H9 (cell line): ENCODE data around the gene NFATC1. TPM values are rescaled to one million over a fixed set of nuclear protein-coding genes. Genes with fewer than 3 reads are reported as not detected.
A peak's percentile ranks its signal among the peaks of the same experiment; 100 is the strongest.

ENCODE experiments used
- DNase-seq: peaks from one replicate; pipeline ENCODE4 v3.0.0-alpha.2; 2017
- H2AFZ ChIP-seq: one replicate; pipeline ENCODE4 v1.6.1; 2013; ENCODE audit warnings: mild to moderate bottlenecking, low read length, control low read depth, moderate library complexity
- H2AK5ac ChIP-seq: 2 replicates; pipeline ENCODE4 v1.6.1; 2013; ENCODE audit warnings: low read length, control low read depth, mixed read lengths; ENCODE audit not compliant: insufficient read length
- H2BK120ac ChIP-seq: one replicate; pipeline ENCODE4 v1.6.1; 2013; ENCODE audit warnings: low read depth, mild to moderate bottlenecking, low read length, control low read depth, inconsistent platforms; ENCODE audit not compliant: poor library complexity, severe bottlenecking
- H2BK12ac ChIP-seq: 2 replicates; pipeline ENCODE4 v1.6.1; 2013; ENCODE audit warnings: low read length, control low read depth, mixed read lengths, low read depth; ENCODE audit not compliant: insufficient read length
- H2BK15ac ChIP-seq: 2 replicates; pipeline ENCODE4 v1.6.1; 2013; ENCODE audit warnings: low read depth, low read length, control low read depth
- H2BK20ac ChIP-seq: one replicate; pipeline ENCODE4 v1.6.1; 2013; ENCODE audit warnings: low read depth, mild to moderate bottlenecking, low read length, control low read depth, inconsistent platforms; ENCODE audit not compliant: poor library complexity, severe bottlenecking
- H2BK5ac ChIP-seq: 2 replicates; pipeline ENCODE4 v1.6.1; 2013; ENCODE audit warnings: low read length, control low read depth, mixed read lengths; ENCODE audit not compliant: insufficient read length
- H3K14ac ChIP-seq: 2 replicates; pipeline ENCODE4 v1.6.1; 2013; ENCODE audit warnings: low read length, control low read depth; ENCODE audit not compliant: insufficient read depth
- H3K18ac ChIP-seq: 2 replicates; pipeline ENCODE4 v1.6.1; 2013; ENCODE audit warnings: low read depth, mild to moderate bottlenecking, mixed read lengths, low read length, control low read depth; ENCODE audit not compliant: insufficient read length
- H3K23ac ChIP-seq: 2 replicates; pipeline ENCODE4 v1.6.1; 2013; ENCODE audit warnings: low read length, control low read depth, mixed read lengths, low read depth; ENCODE audit not compliant: insufficient read length
- H3K23me2 ChIP-seq: 2 replicates; pipeline ENCODE4 v1.6.1; 2013; ENCODE audit warnings: low read depth, mild to moderate bottlenecking, mixed read lengths, low read length, control low read depth; ENCODE audit not compliant: insufficient read length, poor library complexity, severe bottlenecking
- H3K27ac ChIP-seq: 2 replicates; pipeline ENCODE4 v1.5.1; 2013; ENCODE audit warnings: low read length, control low read depth, mixed read lengths, low read depth; ENCODE audit not compliant: insufficient read length
- H3K27me3 ChIP-seq: 2 replicates; pipeline ENCODE4 v1.6.1; 2013; ENCODE audit warnings: low read length, control low read depth, inconsistent platforms; ENCODE audit not compliant: insufficient read depth
- H3K4ac ChIP-seq: 2 replicates; pipeline ENCODE4 v1.6.1; 2013; ENCODE audit warnings: low read depth, mild to moderate bottlenecking, control low read depth, inconsistent platforms, low read length, moderate library complexity
- H3K4me1 ChIP-seq: 2 replicates; pipeline ENCODE4 v1.6.1; 2013; ENCODE audit warnings: low read length, control low read depth, inconsistent platforms; ENCODE audit not compliant: insufficient read depth
- H3K4me2 ChIP-seq: 2 replicates; pipeline ENCODE4 v1.6.1; 2013; ENCODE audit warnings: low read length, control low read depth, mixed read lengths; ENCODE audit not compliant: insufficient read length, insufficient read depth
- H3K56ac ChIP-seq: 2 replicates; pipeline ENCODE4 v1.6.1; 2013; ENCODE audit warnings: low read depth, mild to moderate bottlenecking, mixed read lengths, low read length, control low read depth; ENCODE audit not compliant: insufficient read length
- H3K79me1 ChIP-seq: 2 replicates; pipeline ENCODE4 v1.6.1; 2013; ENCODE audit warnings: low read depth, mild to moderate bottlenecking, moderate library complexity, low read length, control low read depth, inconsistent platforms; ENCODE audit not compliant: insufficient read depth, poor library complexity, severe bottlenecking
- H3K79me2 ChIP-seq: 2 replicates; pipeline ENCODE4 v1.6.1; 2013; ENCODE audit warnings: low read length, control low read depth, inconsistent platforms; ENCODE audit not compliant: insufficient read depth
- H3K9ac ChIP-seq: 2 replicates; pipeline ENCODE4 v1.6.1; 2013; ENCODE audit warnings: low read length, control low read depth, mixed read lengths; ENCODE audit not compliant: insufficient read length; ENCODE audit errors: extremely low read depth
- H3K9me3 ChIP-seq: one replicate; pipeline ENCODE4 v1.6.1; 2013; ENCODE audit warnings: low read depth, low read length, inconsistent platforms; ENCODE audit not compliant: control insufficient read depth
- H3T11ph ChIP-seq: one replicate; pipeline ENCODE4 v1.6.1; 2013; ENCODE audit warnings: mild to moderate bottlenecking, low read length, control low read depth, inconsistent platforms
- H4K20me1 ChIP-seq: one replicate; pipeline ENCODE4 v1.6.1; 2013; ENCODE audit not compliant: control insufficient read depth, insufficient read length, insufficient read depth
- H4K5ac ChIP-seq: 2 replicates; pipeline ENCODE4 v1.6.1; 2013; ENCODE audit warnings: low read depth, mild to moderate bottlenecking, mixed read lengths, low read length, control low read depth; ENCODE audit not compliant: insufficient read length
- H4K8ac ChIP-seq: replicated peaks from 2 replicates; pipeline ENCODE4 v1.6.1; 2013; ENCODE audit warnings: low read length, control low read depth, mixed read lengths, low read depth; ENCODE audit not compliant: insufficient read length
- H4K91ac ChIP-seq: 2 replicates; pipeline ENCODE4 v1.6.1; 2013; ENCODE audit warnings: low read depth, mild to moderate bottlenecking, moderate library complexity, mixed read lengths, low read length, control low read depth; ENCODE audit not compliant: insufficient read length
- H3K27ac Mint-ChIP-seq, 3 experiments: 2 replicates in 2 of 3; 3 replicates in 1 of 3; pipeline ENCODE4 v1.8.0; 2020 to 2021; ENCODE audit warnings: mixed read lengths in 3 of 3, mild to moderate bottlenecking in 1 of 3, moderate library complexity in 1 of 3
- H3K27me3 Mint-ChIP-seq: 2 replicates; pipeline ENCODE4 v1.8.0; 2021; ENCODE audit warnings: low read depth, mild to moderate bottlenecking, moderate library complexity, mixed read lengths
- H3K36me3 Mint-ChIP-seq, 3 experiments: 2 replicates in 2 of 3; 3 replicates in 1 of 3; pipeline ENCODE4 v1.8.0; 2020 to 2021; ENCODE audit warnings: low read depth in 3 of 3, mixed read lengths in 3 of 3; ENCODE audit not compliant: insufficient read depth in 1 of 3
- H3K4me1 Mint-ChIP-seq, 2 experiments: 2 replicates each; pipeline ENCODE4 v1.8.0; 2020; ENCODE audit warnings: mixed read lengths in 2 of 2
- H3K4me3 Mint-ChIP-seq, 2 experiments: 2 replicates in 1 of 2; 3 replicates in 1 of 2; pipeline ENCODE4 v1.8.0; 2020 to 2021; ENCODE audit warnings: mild to moderate bottlenecking in 2 of 2, mixed read lengths in 2 of 2, moderate library complexity in 1 of 2
- H3K9me3 Mint-ChIP-seq, 2 experiments: 2 replicates in 1 of 2; 3 replicates in 1 of 2; pipeline ENCODE4 v1.8.0; 2020; ENCODE audit warnings: mild to moderate bottlenecking in 2 of 2, mixed read lengths in 2 of 2, moderate library complexity in 1 of 2
- WGBS: extraction: QIAGEN DNeasy Blood & Tissue Kit; methylation state at CpG from one replicate; pipeline ENCODE4 v1.1.7; 2013; ENCODE audit warnings: missing lambda C conversion rate, low lambda C conversion rate, mixed read lengths; ENCODE audit not compliant: insufficient read length; ENCODE audit errors: extremely low coverage; 5-methylcytosine and 5-hydroxymethylcytosine counted together
- total RNA-seq: library from RNA; stranded (reverse); gene quantifications from 2 replicates; pipeline ENCODE4 v1.2.1, GENCODE V29; 2021
- TF ChIP-seq, protein P1 (sequence below): fragments of 200-600 bp; sonication (generic); conservative IDR thresholded peaks from 3 replicates; pipeline ENCODE4 v1.8.0; 2021; ENCODE audit warnings: antibody characterized with exemption, mild to moderate bottlenecking

Gene NFATC1
- total RNA-seq, 1 experiment from 2014 or later, result 5.5 TPM

DNA sequence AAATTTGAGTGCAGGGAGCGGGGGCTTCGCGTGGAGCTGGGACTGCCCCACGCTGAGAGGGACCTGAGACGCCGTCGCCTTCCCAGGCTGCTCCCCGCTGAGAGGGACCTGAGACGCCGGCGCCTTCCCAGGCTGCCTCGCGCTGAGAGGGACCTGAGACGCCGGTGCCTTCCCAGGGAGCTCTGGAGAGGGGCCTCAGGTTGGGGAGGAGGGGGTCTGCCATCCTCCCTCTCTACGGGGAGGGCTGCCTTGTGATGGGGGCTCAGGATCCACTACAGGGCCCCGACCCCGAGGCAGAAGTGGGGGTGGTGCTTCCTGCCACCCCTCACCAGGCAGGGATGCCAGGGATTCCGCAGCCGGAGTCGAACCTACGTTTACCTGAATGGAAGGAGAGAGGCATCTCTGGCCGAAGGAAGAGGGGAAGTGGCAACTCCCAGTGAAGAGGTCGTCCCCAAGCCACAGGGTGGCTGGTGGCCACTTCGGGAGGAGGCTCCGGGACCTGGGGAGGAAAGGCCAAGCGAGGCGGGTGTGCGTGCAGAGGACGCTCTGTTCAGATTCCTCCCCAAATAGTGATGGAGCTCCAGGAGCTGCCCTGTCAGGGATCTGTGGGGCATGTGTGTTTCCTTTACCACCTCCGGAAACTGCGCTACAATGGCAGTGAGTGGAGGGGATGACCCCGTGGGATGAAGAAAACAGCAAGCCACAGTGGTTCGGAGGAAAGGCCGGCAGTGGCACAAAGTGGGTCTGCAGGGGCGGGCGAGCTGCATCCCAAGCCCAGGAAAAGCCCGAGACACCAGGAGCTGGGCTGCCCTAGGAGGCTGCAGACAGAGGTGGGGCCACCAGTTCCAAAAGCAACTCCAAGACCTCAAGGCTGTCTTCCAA, 175.7 kb downstream of the NFATC1 start:
- H3K79me2 ChIP-seq, result no peaks in the 10 kb centered on the region
- H3T11ph ChIP-seq, result no peak overlapping the region
- no peak overlapping the region for H4K91ac ChIP-seq
- H3K27ac ChIP-seq, result no peak overlapping the region
- no peaks in the 10 kb centered on the region for H3K79me1 ChIP-seq
- no peak overlapping the region for H2BK5ac ChIP-seq
- Mint-ChIP-seq H3K27ac (no peak overlapping the region), H3K4me3 (no peak overlapping the region), H3K4me1 (peaks cover 24 to 26% of the 10 kb centered on the region in 2 experiments), H3K27me3 (peaks cover 18% of the 10 kb centered on the region), H3K36me3 (peaks cover 0 to 17% (median 13%) of the 10 kb centered on the region in 3 experiments; a peak in 6 of 7 replicates), H3K9me3 (peaks cover 16 to 22% of the 10 kb centered on the region in 2 experiments)
- H3K14ac ChIP-seq, result no peak overlapping the region
- no peak overlapping the region for H3K4me2 ChIP-seq
- no peak overlapping the region for H3K18ac ChIP-seq
- no peaks in the 10 kb centered on the region for H3K27me3 ChIP-seq
- H2AFZ ChIP-seq, result no peak overlapping the region
- H3K23me2 ChIP-seq, result no peaks in the 10 kb centered on the region
- H3K23ac ChIP-seq, result no peak overlapping the region
- H2BK15ac ChIP-seq, result no peak overlapping the region
- H3K4ac ChIP-seq, result no peak overlapping the region
- no peak overlapping the region for H2BK12ac ChIP-seq
- H2BK20ac ChIP-seq, result no peak overlapping the region
- H4K8ac ChIP-seq, result no peak overlapping the region
- H3K9me3 ChIP-seq, result no peaks in the 10 kb centered on the region
- TF ChIP-seq, protein P1, sequence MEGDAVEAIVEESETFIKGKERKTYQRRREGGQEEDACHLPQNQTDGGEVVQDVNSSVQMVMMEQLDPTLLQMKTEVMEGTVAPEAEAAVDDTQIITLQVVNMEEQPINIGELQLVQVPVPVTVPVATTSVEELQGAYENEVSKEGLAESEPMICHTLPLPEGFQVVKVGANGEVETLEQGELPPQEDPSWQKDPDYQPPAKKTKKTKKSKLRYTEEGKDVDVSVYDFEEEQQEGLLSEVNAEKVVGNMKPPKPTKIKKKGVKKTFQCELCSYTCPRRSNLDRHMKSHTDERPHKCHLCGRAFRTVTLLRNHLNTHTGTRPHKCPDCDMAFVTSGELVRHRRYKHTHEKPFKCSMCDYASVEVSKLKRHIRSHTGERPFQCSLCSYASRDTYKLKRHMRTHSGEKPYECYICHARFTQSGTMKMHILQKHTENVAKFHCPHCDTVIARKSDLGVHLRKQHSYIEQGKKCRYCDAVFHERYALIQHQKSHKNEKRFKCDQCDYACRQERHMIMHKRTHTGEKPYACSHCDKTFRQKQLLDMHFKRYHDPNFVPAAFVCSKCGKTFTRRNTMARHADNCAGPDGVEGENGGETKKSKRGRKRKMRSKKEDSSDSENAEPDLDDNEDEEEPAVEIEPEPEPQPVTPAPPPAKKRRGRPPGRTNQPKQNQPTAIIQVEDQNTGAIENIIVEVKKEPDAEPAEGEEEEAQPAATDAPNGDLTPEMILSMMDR, result no peak
- DNase-seq, result peak; percentile 24
- no peaks in the 10 kb centered on the region for H4K20me1 ChIP-seq
- WGBS, result no CpG with 5 or more reads among the region's 38 CpGs
- no peak overlapping the region for H3K9ac ChIP-seq
- H3K4me1 ChIP-seq, result peaks cover 3% of the 10 kb centered on the region; the same call in 1 of the 2 replicates
- no peak overlapping the region for H2AK5ac ChIP-seq
- no peak overlapping the region for H4K5ac ChIP-seq
- H3K56ac ChIP-seq, result no peak overlapping the region
- no peak overlapping the region for H2BK120ac ChIP-seq
